HG03159 (cell line): ENCODE data around the gene CCL2.

ENCODE experiments used
- ATAC-seq: cut with Tn5 transposase; IDR thresholded peaks from one replicate; pipeline ENCODE4 v1.9.1; 2021; ENCODE audit warnings: mild to moderate bottlenecking, moderate library complexity; ENCODE audit not compliant: unreplicated experiment

Gene CCL2

GRCh38 chr17:34237458-34237857, 17.6 kb upstream of the CCL2 start:
- ATAC-seq, result no peak

- no peak for ATAC-seq
These were observed 14.0 kb upstream of the CCL2 start for GRCh38 chr17:34241062-34241461.

- ATAC-seq, result no peak
These were observed 12.3 kb upstream of the CCL2 start for GRCh38 chr17:34242587-34243363.

- no peak for ATAC-seq
These were observed 11.4 kb upstream of the CCL2 start for GRCh38 chr17:34243364-34244320.

GRCh38 chr17:34245351-34245905, 9.7 kb upstream of the CCL2 start:
- ATAC-seq, result no peak

GRCh38 chr17:34246446-34246845, 8.6 kb upstream of the CCL2 start:
- ATAC-seq, result no peak

- no peak for ATAC-seq
These were observed 8.2 kb upstream of the CCL2 start for GRCh38 chr17:34246881-34247280.

- ATAC-seq, result no peak
These were observed 6.5 kb upstream of the CCL2 start for GRCh38 chr17:34248511-34249024.

GRCh38 chr17:34249061-34249460, 6.0 kb upstream of the CCL2 start:
- ATAC-seq, result no peak

- ATAC-seq, result no peak
These were observed 5.6 kb upstream of the CCL2 start for GRCh38 chr17:34249478-34249877.

GRCh38 chr17:34251186-34251585, 3.9 kb upstream of the CCL2 start:
- no peak for ATAC-seq

- no peak for ATAC-seq
These were observed 3.0 kb upstream of the CCL2 start for GRCh38 chr17:34252095-34252443.

- ATAC-seq, result no peak
These were observed 2.5 kb upstream of the CCL2 start for GRCh38 chr17:34252444-34253138.

GRCh38 chr17:34253139-34253525, 2.0 kb upstream of the CCL2 start:
- no peak for ATAC-seq

GRCh38 chr17:34254146-34254545, 939 bp upstream of the CCL2 start:
- no peak for ATAC-seq

- ATAC-seq, result no peak
These were observed 272 bp downstream of the CCL2 start for GRCh38 chr17:34255381-34255732.

GRCh38 chr17:34255841-34256240, 756 bp downstream of the CCL2 start:
- ATAC-seq, result no peak

GRCh38 chr17:34257299-34257985, 2.4 kb downstream of the CCL2 start:
- ATAC-seq, result no peak

- no peak for ATAC-seq
These were observed 2.9 kb downstream of the CCL2 start for GRCh38 chr17:34257986-34258326.

- no peak for ATAC-seq
These were observed 4.1 kb downstream of the CCL2 start for GRCh38 chr17:34259146-34259545.

- no peak for ATAC-seq
These were observed 5.8 kb downstream of the CCL2 start for GRCh38 chr17:34260861-34261260.
